HG03342 (cell line): ENCODE measurements around the gene PRELID1.
"Not testable (repeated sequence)": the region's sequence is repeated elsewhere in the genome, so short reads cannot be mapped to it uniquely, and the experiment has no call there.

Experiments
- ATAC-seq: cut with Tn5 transposase; IDR thresholded peaks from one replicate; pipeline ENCODE4 v1.9.1; 2021; ENCODE audit warnings: mild to moderate bottlenecking, moderate library complexity; ENCODE audit not compliant: unreplicated experiment

Gene PRELID1

GRCh38 chr5:177303121-177303924, at the start of gene PRELID1, which contains the start of gene RAB24:
PRELID1 (plus strand) TSS chr5:177303799; CDS start chr5:177303986, 187 bp downstream.
RAB24 (minus strand) TSS chr5:177303719; CDS start chr5:177303288, 431 bp downstream.
- peak; percentile 54 for ATAC-seq

- no peak for ATAC-seq
These were observed 47.3 kb upstream of the PRELID1 start for GRCh38 chr5:177256296-177256695.

- ATAC-seq: not testable (repeated sequence)
These were observed 44.9 kb upstream of the PRELID1 start for GRCh38 chr5:177258711-177259110.

GRCh38 chr5:177260961-177261360, 42.6 kb upstream of the PRELID1 start:
- no peak for ATAC-seq

- ATAC-seq: no peak
These were observed 42.1 kb upstream of the PRELID1 start for GRCh38 chr5:177261510-177261909.

- no peak for ATAC-seq
These were observed 39.4 kb upstream of the PRELID1 start for GRCh38 chr5:177264178-177264577.

- ATAC-seq: no peak
These were observed 38.2 kb upstream of the PRELID1 start for GRCh38 chr5:177265395-177265794.

GRCh38 chr5:177269232-177269895, 34.2 kb upstream of the PRELID1 start:
- ATAC-seq: no peak

GRCh38 chr5:177269976-177270375, 33.6 kb upstream of the PRELID1 start:
- ATAC-seq: no peak

- no peak for ATAC-seq
These were observed 32.9 kb upstream of the PRELID1 start for GRCh38 chr5:177270653-177271052.

GRCh38 chr5:177271113-177271512, 32.5 kb upstream of the PRELID1 start:
- no peak for ATAC-seq

- no peak for ATAC-seq
These were observed 27.7 kb upstream of the PRELID1 start for GRCh38 chr5:177275883-177276282.

GRCh38 chr5:177276886-177277285, 26.7 kb upstream of the PRELID1 start:
- ATAC-seq: no peak

GRCh38 chr5:177288191-177288590, 15.4 kb upstream of the PRELID1 start:
- no peak for ATAC-seq

GRCh38 chr5:177290816-177291596, 12.6 kb upstream of the PRELID1 start:
- ATAC-seq: no peak

- ATAC-seq: no peak
These were observed 11.9 kb upstream of the PRELID1 start for GRCh38 chr5:177291735-177292134.

GRCh38 chr5:177293819-177294581, 9.6 kb upstream of the PRELID1 start:
- no peak for ATAC-seq

GRCh38 chr5:177294632-177295031, 9.0 kb upstream of the PRELID1 start:
- no peak for ATAC-seq

GRCh38 chr5:177295924-177296323, 7.7 kb upstream of the PRELID1 start:
- no peak for ATAC-seq

- ATAC-seq: no peak
These were observed 7.0 kb upstream of the PRELID1 start for GRCh38 chr5:177296581-177296980.

- no peak for ATAC-seq
These were observed 5.7 kb upstream of the PRELID1 start for GRCh38 chr5:177297922-177298321.
